Measurements from ENCODE around the gene UAP1L1.
A peak's percentile ranks its signal among the peaks of the same experiment; 100 is the strongest.

Gene UAP1L1

GRCh38 chr9:137070201-137070905 lies 7.0 kb upstream of the UAP1L1 start, which contains the start of gene SAPCD2:
TSS of gene SAPCD2 (minus strand) at chr9:137070557. CDS start at chr9:137070460, 97 bp downstream.
- Histone ChIP-seq H3K4me2 (peak within 1 kb of the TSS; percentile 88), H3K9ac (peak within 1 kb of the TSS; percentile 37; the same call in 1 of the 2 replicates), H3K4me1 (ENCODE audit: low read depth, poor library complexity, severe bottlenecking) (peaks cover 25% of the 10 kb centered on the region), H4K20me1 (ENCODE audit: insufficient read depth) (0 out of 2 replicates have a peak, but pooled peaks cover 6% of the 10 kb centered on the region), H3K27me3 (ENCODE audit: insufficient read depth, low read depth) (no peaks in the 10 kb centered on the region), H3K4me3 (IDR thresholded peaks at IDR 0.05; ENCODE audit: insufficient read depth, low read depth, low read length) (no peak within 1 kb of the TSS), H3K36me3 (ENCODE audit: insufficient read depth) (no peaks in the 10 kb centered on the region), H3K79me2 (ENCODE audit: insufficient read depth, low read depth) (no peaks in the 10 kb centered on the region), H3K27ac (peak within 1 kb of the TSS; percentile 24; the same call in 1 of the 2 replicates), H2AFZ (ENCODE audit: low read depth) (peak within 1 kb of the TSS; percentile 71)
- TF ChIP-seq CTCF (conservative IDR thresholded peaks at IDR 0.05; ENCODE audit: low read depth, low read length), result no peak

GRCh38 chr9:137070906-137071275 lies 6.4 kb upstream of the UAP1L1 start:
- no peaks in the 10 kb centered on the region for H3K27me3 ChIP-seq (ENCODE audit: insufficient read depth, low read depth)
- H3K36me3 ChIP-seq (ENCODE audit: insufficient read depth), result no peaks in the 10 kb centered on the region
- H2AFZ ChIP-seq (ENCODE audit: low read depth), result peak overlapping the region; percentile 71
- TF ChIP-seq CTCF (conservative IDR thresholded peaks at IDR 0.05; ENCODE audit: low read depth, low read length), result no peak
- H3K9ac ChIP-seq, result peak overlapping the region; percentile 37; the same call in 1 of the 2 replicates
- H3K4me2 ChIP-seq, result peak overlapping the region; percentile 88
- H4K20me1 ChIP-seq (ENCODE audit: insufficient read depth), result 0 out of 2 replicates have a peak, but pooled peaks cover 6% of the 10 kb centered on the region
- no peaks in the 10 kb centered on the region for H3K79me2 ChIP-seq (ENCODE audit: insufficient read depth, low read depth)
- H3K27ac ChIP-seq, result peak overlapping the region; percentile 24; the same call in 1 of the 2 replicates
- peaks cover 25% of the 10 kb centered on the region for H3K4me1 ChIP-seq (ENCODE audit: low read depth, poor library complexity, severe bottlenecking)
- no peak overlapping the region for H3K4me3 ChIP-seq (IDR thresholded peaks at IDR 0.05; ENCODE audit: insufficient read depth, low read depth, low read length)

GRCh38 chr9:137071282-137071681 lies 6.0 kb upstream of the UAP1L1 start:
- H2AFZ ChIP-seq (ENCODE audit: low read depth), result peak overlapping the region; percentile 71; the same call in 1 of the 2 replicates
- H3K4me3 ChIP-seq (IDR thresholded peaks at IDR 0.05; ENCODE audit: insufficient read depth, low read depth, low read length), result no peak overlapping the region
- peak overlapping the region; percentile 37; the same call in 1 of the 2 replicates for H3K9ac ChIP-seq
- no peaks in the 10 kb centered on the region for H3K79me2 ChIP-seq (ENCODE audit: insufficient read depth, low read depth)
- H3K27ac ChIP-seq, result no peak overlapping the region
- 0 out of 2 replicates have a peak, but pooled peaks cover 6% of the 10 kb centered on the region for H4K20me1 ChIP-seq (ENCODE audit: insufficient read depth)
- peaks cover under 1% of the 10 kb centered on the region; the same call in 1 of the 2 replicates for H3K27me3 ChIP-seq (ENCODE audit: insufficient read depth, low read depth)
- TF ChIP-seq CTCF (conservative IDR thresholded peaks at IDR 0.05; ENCODE audit: low read depth, low read length), result no peak
- H3K4me1 ChIP-seq (ENCODE audit: low read depth, poor library complexity, severe bottlenecking), result peaks cover 25% of the 10 kb centered on the region
- peak overlapping the region; percentile 88 for H3K4me2 ChIP-seq
- H3K36me3 ChIP-seq (ENCODE audit: insufficient read depth), result no peaks in the 10 kb centered on the region

- H3K4me2 ChIP-seq, result no peak overlapping the region
- H3K79me2 ChIP-seq (ENCODE audit: insufficient read depth, low read depth), result no peaks in the 10 kb centered on the region
- H3K4me3 ChIP-seq (IDR thresholded peaks at IDR 0.05; ENCODE audit: insufficient read depth, low read depth, low read length), result no peak overlapping the region
- 0 out of 2 replicates have a peak, but pooled peaks cover 6% of the 10 kb centered on the region for H4K20me1 ChIP-seq (ENCODE audit: insufficient read depth)
- peaks cover 5% of the 10 kb centered on the region; the same call in 1 of the 2 replicates for H3K27me3 ChIP-seq (ENCODE audit: insufficient read depth, low read depth)
- H3K27ac ChIP-seq, result no peak overlapping the region
- no peak overlapping the region for H2AFZ ChIP-seq (ENCODE audit: low read depth)
- H3K4me1 ChIP-seq (ENCODE audit: low read depth, poor library complexity, severe bottlenecking), result peaks cover 13% of the 10 kb centered on the region
- H3K36me3 ChIP-seq (ENCODE audit: insufficient read depth), result no peaks in the 10 kb centered on the region
- no peak overlapping the region for H3K9ac ChIP-seq
- TF ChIP-seq CTCF (conservative IDR thresholded peaks at IDR 0.05; ENCODE audit: low read depth, low read length), result no peak
These were observed 3.3 kb upstream of the UAP1L1 start for GRCh38 chr9:137073992-137074399.

All from KMS-11 (cell line).